ENCODE results near the gene CCNC.
"Not testable (repeated sequence)": the region's sequence is repeated elsewhere in the genome, so short reads cannot be mapped to it uniquely, and the experiment has no call there.

The CCNC gene

GRCh38 chr6:99602520-99603420 is 34.3 kb upstream of the CCNC start:
- no peak for DNase-seq (ENCODE audit: low spot score)

- DNase-seq (ENCODE audit: low spot score) = not testable (repeated sequence)
Observed at GRCh38 chr6:99594696-99595095, 26.2 kb upstream of the CCNC start.

- no peak for DNase-seq (ENCODE audit: low spot score)
Observed at GRCh38 chr6:99592900-99593299, 24.4 kb upstream of the CCNC start.

- DNase-seq (ENCODE audit: low spot score) = no peak
Observed at GRCh38 chr6:99591673-99592364, 23.4 kb upstream of the CCNC start.

- no peak for DNase-seq (ENCODE audit: low spot score)
Observed at GRCh38 chr6:99590728-99591672, 22.5 kb upstream of the CCNC start.

- no peak for DNase-seq (ENCODE audit: low spot score)
Observed at GRCh38 chr6:99589907-99590493, 21.5 kb upstream of the CCNC start.

- peak; percentile 15 for DNase-seq (ENCODE audit: low spot score)
Observed at GRCh38 chr6:99589290-99589672, 20.8 kb upstream of the CCNC start.

GRCh38 chr6:99588618-99589289 is 20.3 kb upstream of the CCNC start:
- peak; percentile 51 for DNase-seq (ENCODE audit: low spot score)

GRCh38 chr6:99587792-99588191 is 19.3 kb upstream of the CCNC start:
- DNase-seq (ENCODE audit: low spot score) = no peak

- no peak for DNase-seq (ENCODE audit: low spot score)
Observed at GRCh38 chr6:99579781-99580180, 11.3 kb upstream of the CCNC start.

- no peak for DNase-seq (ENCODE audit: low spot score)
Observed at GRCh38 chr6:99575544-99576227, 7.2 kb upstream of the CCNC start.

- no peak for DNase-seq (ENCODE audit: low spot score)
Observed at GRCh38 chr6:99573980-99574617, 5.6 kb upstream of the CCNC start.

- DNase-seq (ENCODE audit: low spot score) = no peak
Observed at GRCh38 chr6:99563056-99563723, 5.3 kb downstream of the CCNC start.

GRCh38 chr6:99560668-99561067 is 7.8 kb downstream of the CCNC start:
- DNase-seq (ENCODE audit: low spot score) = no peak

- no peak for DNase-seq (ENCODE audit: low spot score)
Observed at GRCh38 chr6:99559057-99559456, 9.4 kb downstream of the CCNC start.

GRCh38 chr6:99553888-99554287 is 14.6 kb downstream of the CCNC start:
- DNase-seq (ENCODE audit: low spot score) = no peak

GRCh38 chr6:99550046-99550748 is 18.3 kb downstream of the CCNC start:
- DNase-seq (ENCODE audit: low spot score) = no peak

GRCh38 chr6:99548706-99549105 is 19.8 kb downstream of the CCNC start:
- DNase-seq (ENCODE audit: low spot score) = no peak

GRCh38 chr6:99547526-99547925 is 20.9 kb downstream of the CCNC start:
- no peak for DNase-seq (ENCODE audit: low spot score)

All from germinal center (tissue), 1 donor.